Calu3 (cell line): Measurements from ENCODE around the gene KDSR. TPM values are rescaled to one million over a fixed set of nuclear protein-coding genes. Genes with fewer than 3 reads are reported as not detected.
A peak's percentile ranks its signal among the peaks of the same experiment; 100 is the strongest.

Source experiments
- BruUV-seq: library from RNA; stranded (reverse); fragments of 400-500 nt; replicated peaks from 2 replicates; lab custom pipeline; 2021; lab: Mats Ljungman, UMichigan
- CTCF ChIA-PET: fragments of 300-600 bp; sonication (Branson Sonifier 250); formaldehyde crosslinking; loops from one replicate; lab custom pipeline; 2022; ENCODE audit warnings: antibody characterized with exemption; lab: Charles Lee
- DNase-seq: peaks from one replicate; pipeline ENCODE4 v3.0.0; 2022
- H3K27ac Mint-ChIP-seq: one replicate; pipeline ENCODE4 v1.8.0; 2022; ENCODE audit warnings: mixed read lengths; ENCODE audit not compliant: unreplicated experiment
- H3K27me3 Mint-ChIP-seq: one replicate; pipeline ENCODE4 v1.8.0; 2022; ENCODE audit warnings: mixed read lengths; ENCODE audit not compliant: unreplicated experiment
- H3K36me3 Mint-ChIP-seq: one replicate; pipeline ENCODE4 v1.8.0; 2022; ENCODE audit warnings: mild to moderate bottlenecking, moderate library complexity, mixed read lengths; ENCODE audit not compliant: insufficient read depth, unreplicated experiment
- H3K4me1 Mint-ChIP-seq: one replicate; pipeline ENCODE4 v1.8.0; 2022; ENCODE audit warnings: mild to moderate bottlenecking, low read depth, mixed read lengths; ENCODE audit not compliant: unreplicated experiment
- H3K4me3 Mint-ChIP-seq: one replicate; pipeline ENCODE4 v1.8.0; 2022; ENCODE audit warnings: mild to moderate bottlenecking, low read depth, moderate library complexity, mixed read lengths; ENCODE audit not compliant: unreplicated experiment
- H3K9me3 Mint-ChIP-seq: one replicate; pipeline ENCODE4 v1.8.0; 2022; ENCODE audit warnings: low read depth, mixed read lengths; ENCODE audit not compliant: unreplicated experiment
- CTCF ChIP-seq: fragments of 200-600 bp; IDR thresholded peaks from one replicate; pipeline ENCODE4 v1.8.0; 2022; ENCODE audit warnings: antibody characterized with exemption; ENCODE audit not compliant: unreplicated experiment
- intact Hi-C: fragments of 100-400 bp; cut with micrococcal nuclease; formaldehyde crosslinking; loops from one replicate; pipeline ENCODE4 v1.10.0; 2022; ENCODE audit not compliant: unreplicated experiment
- total RNA-seq: library from RNA; stranded (reverse); gene quantifications from 2 replicates; pipeline ENCODE4 v1.2.3, GENCODE V29; 2022

KDSR gene
- total RNA-seq, 1 experiment from 2014 or later, result 53.3 TPM

- Mint-ChIP-seq H3K27me3 (peaks cover 33% of the 10 kb centered on the region), H3K4me1 (peaks cover 24% of the 10 kb centered on the region), H3K9me3 (no peaks in the 10 kb centered on the region), H3K27ac (peak overlapping the region; percentile 50), H3K36me3 (peaks cover 26% of the 10 kb centered on the region), H3K4me3 (peak overlapping the region; percentile 77)
- CTCF ChIA-PET, result no interaction called here
- BruUV-seq, result no TSS peak
- no peak for TF ChIP-seq CTCF
- no peak for DNase-seq
- intact Hi-C loops, result no loop called here
Observed at GRCh38 chr18:63321291-63321690, 45.7 kb downstream of the KDSR start.

- TF ChIP-seq CTCF, result no peak
- peak overlapping the region; percentile 50 for H3K27ac Mint-ChIP-seq
- DNase-seq, result no peak
- peaks cover 24% of the 10 kb centered on the region for H3K4me1 Mint-ChIP-seq
- H3K27me3 Mint-ChIP-seq, result peaks cover 34% of the 10 kb centered on the region
- peak overlapping the region; percentile 77 for H3K4me3 Mint-ChIP-seq
- peaks cover 26% of the 10 kb centered on the region for H3K36me3 Mint-ChIP-seq
- no TSS peak for BruUV-seq
- CTCF ChIA-PET, result no interaction called here
- H3K9me3 Mint-ChIP-seq, result no peaks in the 10 kb centered on the region
- intact Hi-C loops, result no loop called here
Observed at GRCh38 chr18:63320975-63321265, 46.1 kb downstream of the KDSR start.

- CTCF ChIA-PET, result interaction anchor here (1.5 kb wide), 1 partner anchor 13 kb away, joined by 6 read pairs; no protein-coding TSS in a partner anchor
- BruUV-seq, result TSS peak; percentile 44
- Mint-ChIP-seq H3K4me3 (peak overlapping the region; percentile 77), H3K27me3 (peaks cover 38% of the 10 kb centered on the region), H3K4me1 (peaks cover 24% of the 10 kb centered on the region), H3K9me3 (no peaks in the 10 kb centered on the region), H3K36me3 (peaks cover 26% of the 10 kb centered on the region), H3K27ac (peak overlapping the region; percentile 50)
- DNase-seq, result peak; percentile 65
- no peak for TF ChIP-seq CTCF
- intact Hi-C loops, result no loop called here
Observed at GRCh38 chr18:63320123-63320974, 46.7 kb downstream of the KDSR start.

GRCh38 chr18:63319383-63320122 is 47.5 kb downstream of the KDSR start, which contains the start of gene BCL2:
Gene BCL2 (minus strand): TSS chr18:63319769.
- Mint-ChIP-seq H3K27me3 (peaks cover 46% of the 10 kb centered on the region), H3K36me3 (peaks cover 26% of the 10 kb centered on the region), H3K4me1 (peaks cover 24% of the 10 kb centered on the region), H3K27ac (peak within 1 kb of the TSS; percentile 50), H3K4me3 (peak within 1 kb of the TSS; percentile 77), H3K9me3 (no peaks in the 10 kb centered on the region)
- TF ChIP-seq CTCF, result no peak
- CTCF ChIA-PET, result interaction anchor here (1.5 kb wide), 1 partner anchor 12 kb away, joined by 6 read pairs; no protein-coding TSS in a partner anchor
- intact Hi-C loops, result no loop called here
- DNase-seq, result no peak
- no TSS peak for BruUV-seq
